ENCODE measurements around the gene HNRNPA2B1.
"Not testable (repeated sequence)": the region's sequence is repeated elsewhere in the genome, so short reads cannot be mapped to it uniquely, and the experiment has no call there.

Gene HNRNPA2B1

GRCh38 chr7:26198133-26198780 lies 2.3 kb downstream of the HNRNPA2B1 start:
- DNase-seq (ENCODE audit: low read depth), result no peak

- DNase-seq (ENCODE audit: low read depth), result no peak
Measured at GRCh38 chr7:26197153-26198115, 3.1 kb downstream of the HNRNPA2B1 start.

- DNase-seq (ENCODE audit: low read depth), result no peak
Measured at GRCh38 chr7:26195867-26196657, 4.5 kb downstream of the HNRNPA2B1 start.

- DNase-seq (ENCODE audit: low read depth), result no peak
Measured at GRCh38 chr7:26195182-26195581, 5.4 kb downstream of the HNRNPA2B1 start.

GRCh38 chr7:26194764-26195163 lies 5.8 kb downstream of the HNRNPA2B1 start:
- DNase-seq (ENCODE audit: low read depth), result not testable (repeated sequence)

GRCh38 chr7:26193432-26194207 lies 6.9 kb downstream of the HNRNPA2B1 start:
- no peak for DNase-seq (ENCODE audit: low read depth)

- no peak for DNase-seq (ENCODE audit: low read depth)
Measured at GRCh38 chr7:26192485-26193087, 8.0 kb downstream of the HNRNPA2B1 start.

- DNase-seq (ENCODE audit: low read depth), result no peak
Measured at GRCh38 chr7:26191974-26192479, 8.5 kb downstream of the HNRNPA2B1 start.

- DNase-seq (ENCODE audit: low read depth), result no peak
Measured at GRCh38 chr7:26191233-26191973, 9.1 kb downstream of the HNRNPA2B1 start.

- DNase-seq (ENCODE audit: low read depth), result no peak
Measured at GRCh38 chr7:26190417-26190869, 10.1 kb downstream of the HNRNPA2B1 start.

- no peak for DNase-seq (ENCODE audit: low read depth)
Measured at GRCh38 chr7:26189697-26190096, 10.8 kb downstream of the HNRNPA2B1 start.

- DNase-seq (ENCODE audit: low read depth), result no peak
Measured at GRCh38 chr7:26188957-26189541, 11.5 kb downstream of the HNRNPA2B1 start.

GRCh38 chr7:26188206-26188956 lies 12.2 kb downstream of the HNRNPA2B1 start:
- DNase-seq (ENCODE audit: low read depth), result no peak

- no peak for DNase-seq (ENCODE audit: low read depth)
Measured at GRCh38 chr7:26187380-26188205, 13.0 kb downstream of the HNRNPA2B1 start.

GRCh38 chr7:26186364-26187311 lies 13.9 kb downstream of the HNRNPA2B1 start:
- DNase-seq (ENCODE audit: low read depth), result no peak

- DNase-seq (ENCODE audit: low read depth), result no peak
Measured at GRCh38 chr7:26185844-26186180, 14.7 kb downstream of the HNRNPA2B1 start.
